HepG2 (cell line): Measurements from ENCODE around the gene NBEA. TPM values are rescaled to one million over a fixed set of nuclear protein-coding genes. Genes with fewer than 3 reads are reported as not detected.

Source experiments
- ATAC-seq: fragments of 200-7000 bp; cut with Tn5 transposase; 3 replicates; pipeline ENCODE4 v1.9.1; 2020; ENCODE audit warnings: mild to moderate bottlenecking, moderate library complexity
- BruUV-seq: library from RNA; stranded (reverse); fragments of 400-500 nt; replicated peaks from 2 replicates; lab custom pipeline; 2021; lab: Mats Ljungman, UMichigan
- CTCF ChIA-PET: fragments of 300-600 bp; formaldehyde crosslinking; extraction: SDS; loops from one replicate; lab custom pipeline; 2021; ENCODE audit warnings: low total read pairs, inconsistent platforms, low intra/inter-chr PET ratio; lab: Yijun Ruan, JAX
- POLR2A ChIA-PET: fragments of 350-600 bp; sonication (Branson Sonifier 250); formaldehyde crosslinking; loops from one replicate; lab custom pipeline; 2020; ENCODE audit warnings: antibody characterized with exemption, inconsistent platforms; lab: Yijun Ruan, JAX
- DNase-seq: peaks from one replicate; pipeline ENCODE4 v3.0.0-alpha.2; 2015; ENCODE audit warnings: low spot score
- FAIRE-seq: peaks from 3 replicates; lab custom pipeline; 2011; peaks lifted over from hg19 to GRCh38; lab: Jason Lieb, UNC
- H2AFZ ChIP-seq: one replicate; pipeline ENCODE4 v1.6.1; 2011; ENCODE audit warnings: low read length, inconsistent platforms
- H3K27ac ChIP-seq: fragments of 300-600 bp; 3 replicates; pipeline ENCODE4 v1.8.0; 2011; ENCODE audit warnings: mixed run types, mild to moderate bottlenecking, mixed read lengths, low read length, inconsistent platforms; ENCODE audit not compliant: insufficient read depth; ENCODE audit errors: extremely low read length
- H3K27me3 ChIP-seq, 2 experiments: fragments of 200-600 bp in 1 of 2; 2 replicates in 1 of 2; 3 replicates in 1 of 2; pipeline versions ENCODE4 v1.6.0 to v1.8.0; 2011; ENCODE audit warnings: low read length in 2 of 2, mild to moderate bottlenecking in 2 of 2, moderate library complexity in 2 of 2, inconsistent platforms in 1 of 2; ENCODE audit not compliant: insufficient read depth in 2 of 2, control insufficient read depth in 1 of 2
- H3K36me3 ChIP-seq, 2 experiments: fragments of 200-600 bp in 1 of 2; replicated peaks in 1 of 2; 2 replicates in 1 of 2; 3 replicates in 1 of 2; pipeline versions ENCODE4 v1.5.1 to v1.8.0; 2011; ENCODE audit warnings: low read length in 2 of 2, inconsistent platforms in 1 of 2; ENCODE audit not compliant: insufficient read depth in 2 of 2, control insufficient read depth in 1 of 2
- H3K4me1 ChIP-seq: 2 replicates; pipeline ENCODE4 v1.5.1; 2012; ENCODE audit warnings: low read length, inconsistent platforms; ENCODE audit not compliant: insufficient read depth
- H3K4me2 ChIP-seq: 2 replicates; pipeline ENCODE4 v1.6.0; 2011; ENCODE audit warnings: low read depth, low read length, inconsistent platforms
- H3K4me3 ChIP-seq, 3 experiments: fragments of 200-600 bp in 1 of 3; sonication (generic), shearing (Covaris generic) in 1 of 3; replicated peaks in 1 of 3; 2 replicates each; pipeline ENCODE4 v1.5.1; 2011 to 2016; ENCODE audit warnings: low read length in 3 of 3, inconsistent platforms in 2 of 3, low read depth in 2 of 3, mild to moderate bottlenecking in 2 of 3, control low read depth in 1 of 3, mixed read lengths in 1 of 3; ENCODE audit not compliant: insufficient read depth in 1 of 3
- H3K79me2 ChIP-seq: one replicate; pipeline ENCODE4 v1.6.1; 2011; ENCODE audit warnings: low read length, inconsistent platforms; ENCODE audit not compliant: insufficient read depth
- H3K9ac ChIP-seq: 2 replicates; pipeline ENCODE4 v1.6.0; 2011; ENCODE audit warnings: mild to moderate bottlenecking, low read depth, low read length, inconsistent platforms; ENCODE audit not compliant: insufficient read depth
- H3K9me3 ChIP-seq: 2 replicates; pipeline ENCODE4 v1.5.1; 2012; ENCODE audit warnings: mild to moderate bottlenecking, low read length
- H4K20me1 ChIP-seq: 2 replicates; pipeline ENCODE4 v1.6.0; 2011; ENCODE audit warnings: inconsistent platforms, mild to moderate bottlenecking, low read length, moderate library complexity; ENCODE audit not compliant: insufficient read depth
- ARID3A ChIP-seq: IDR thresholded peaks from 2 replicates; pipeline ENCODE4 v1.6.1; 2012; ENCODE audit warnings: low read depth, low read length, improper control_type of control experiment
- CTCF ChIP-seq: sonication (generic); formaldehyde crosslinking; IDR thresholded peaks from 2 replicates; pipeline ENCODE4 v1.5.0; 2020; ENCODE audit warnings: mild to moderate bottlenecking, missing genetic modification reagents, moderate library complexity
- PHF5A ChIP-seq: IDR thresholded peaks from one replicate; pipeline ENCODE4 v1.6.1; 2018; ENCODE audit warnings: low read depth, missing genetic modification reagents; ENCODE audit not compliant: unreplicated experiment
- RAD21 ChIP-seq: fragments of 450-650 bp; formaldehyde crosslinking; IDR thresholded peaks from 2 replicates; pipeline ENCODE4 v1.5.0; 2020; ENCODE audit warnings: mild to moderate bottlenecking
- SMC3 ChIP-seq: IDR thresholded peaks from 2 replicates; pipeline ENCODE4 v1.6.1; 2011; ENCODE audit warnings: low read length, improper control_type of control experiment
- STAG1 ChIP-seq: sonication (generic); formaldehyde crosslinking; IDR thresholded peaks from 2 replicates; pipeline ENCODE4 v1.4.0; 2020; ENCODE audit warnings: missing genetic modification reagents
- WGBS: methylation state at CpG from one replicate; pipeline ENCODE4 v1.1.6; 2017; ENCODE audit warnings: low lambda C conversion rate; 5-methylcytosine and 5-hydroxymethylcytosine counted together
- in situ Hi-C: cut with HindIII; loops from 2 replicates; pipeline ENCODE4 v1.10.0; 2017; ENCODE audit warnings: low pct_unique_long_range_greater_than_20kb; ENCODE audit not compliant: extremely low pct_ligation_motif_present
- intact Hi-C: fragments of 100-400 bp; cut with micrococcal nuclease; formaldehyde crosslinking; loops from one replicate; pipeline ENCODE4 v1.10.0; 2022; ENCODE audit not compliant: unreplicated experiment
- polyA plus RNA-seq, 8 experiments: library from polyadenylated mRNA; depleted of rRNA in 3 of 8; stranded (reverse) in 7 of 8; unstranded in 1 of 8; fragments of >200 nt; fragmentation: Illumina TruSeq in 4 of 8; extraction: Trizol in 4 of 8; gene quantifications; 2 replicates each; pipeline versions ENCODE4 v1.2.1 to v1.2.3, GENCODE V29; 2011 to 2016; ENCODE audit warnings: low read depth in 4 of 8, missing spikeins in 1 of 8, mixed read lengths in 1 of 8; ENCODE audit not compliant: insufficient read depth in 1 of 8
- total RNA-seq, 5 experiments: library from RNA; depleted of rRNA; stranded (reverse); fragments of >200 nt; fragmentation: Illumina TruSeq; extraction: Trizol; gene quantifications; 2 replicates each; pipeline ENCODE4 v1.2.3, GENCODE V29; 2016; ENCODE audit warnings: low read depth in 1 of 5

NBEA gene
- total and polyA plus RNA-seq, 2 of the 13 experiments (the other 11 are each of a cell fraction or from before 2014, with no cell fraction given): 2.7 to 2.8 TPM

GRCh38 chr13:35157143-35157755, 215.2 kb downstream of the NBEA start:
- H3K79me2 ChIP-seq: no peaks in the 10 kb centered on the region
- no peak overlapping the region for H3K4me3 ChIP-seq
- FAIRE-seq (no peak), ATAC-seq (peak; percentile 46; the same call in 2 of the 3 replicates), DNase-seq (peak; percentile 31)
- H3K4me1 ChIP-seq: no peaks in the 10 kb centered on the region
- intact Hi-C loops: loop anchor here (2.0 kb wide), 3 partner anchors 216 to 1226 kb away; no protein-coding TSS in a partner anchor
- no peaks in the 10 kb centered on the region for H4K20me1 ChIP-seq
- no peaks in the 10 kb centered on the region for H3K36me3 ChIP-seq
- no peak overlapping the region for H2AFZ ChIP-seq
- POLR2A ChIA-PET: no interaction called here
- no peaks in the 10 kb centered on the region for H3K9me3 ChIP-seq
- no peak overlapping the region for H3K27ac ChIP-seq
- H3K4me2 ChIP-seq: no peak overlapping the region
- BruUV-seq: no TSS peak
- 35% methylated on average over 3 of the region's 3 CpGs for WGBS
- TF ChIP-seq SMC3 (peak; percentile 72), ARID3A (0 out of 2 replicates have a peak, but pooled peaks have one; percentile 53), CTCF (CRISPR knock-in tag) (peak; percentile 73), STAG1 (peak; percentile 91), RAD21 (peak; percentile 55; the same call in 1 of the 2 replicates), PHF5A (CRISPR knock-in tag) (no peak)
- H3K9ac ChIP-seq: no peak overlapping the region
- CTCF ChIA-PET: interaction anchor here (0.8 to 1.4 kb wide), 2 partner anchors 324 to 1226 kb away, joined by 3 read pairs; no protein-coding TSS in a partner anchor
- H3K27me3 ChIP-seq: no peaks in the 10 kb centered on the region
- in situ Hi-C loops: loop anchor here (25.0 kb wide), 3 partner anchors 1070 to 1370 kb away; no protein-coding TSS in a partner anchor
